Measurements from ENCODE around the gene AMY1A. TPM values are rescaled to one million over a fixed set of nuclear protein-coding genes. Genes with fewer than 3 reads are reported as not detected.
"Not testable (repeated sequence)": the region's sequence is repeated elsewhere in the genome, so short reads cannot be mapped to it uniquely, and the experiment has no call there.

AMY1A gene
- total RNA-seq = not detected in 2 replicates
- not detected in 2 replicates for polyA plus RNA-seq
- polyA plus RNA-seq (2011; cell fraction: cytosol; rRNA removed) = not detected in 2 replicates
- polyA plus RNA-seq (2011; cell fraction: nucleus; rRNA removed) = not detected in 2 replicates
- not detected in 2 replicates for polyA plus RNA-seq (2012)
- polyA minus RNA-seq = not detected in 2 replicates
- polyA minus RNA-seq (2011; cell fraction: cytosol; rRNA and poly(A)+ RNA removed) = not detected
- polyA minus RNA-seq (2011; cell fraction: nucleus; rRNA and poly(A)+ RNA removed) = not detected in 2 replicates
- not detected for Bru-seq, nascent RNA
- BruChase-seq, experiment 1, labeled RNA remaining after a 6-hour chase = not detected
- BruChase-seq, experiment 2, labeled RNA remaining after a 2-hour chase = not detected
- long read RNA-seq = 0 reads

GRCh38 chr1:103655460-103655859, at the start of gene AMY1A:
AMY1A (plus strand) TSS chr1:103655760; CDS start chr1:103656331, 571 bp downstream.
- H3K4me3 ChIP-seq (replicated peaks in 1 of 3; ENCODE audit: insufficient read depth in 1 of 3, low read depth in 1 of 3, low read length in 3 of 3); dilution Hi-C loops (cut with MboI; ENCODE audit: extremely low pct_ligation_motif_present, low sequenced_read_pairs); CTCF ChIA-PET: not testable (repeated sequence)

GRCh38 chr1:103616362-103616761, 39.2 kb upstream of the AMY1A start:
- no peaks in the 10 kb centered on the region for H3K9me1 ChIP-seq (replicated peaks; ENCODE audit: control insufficient read depth, extremely low read depth, insufficient read depth, low read length)
- DNase-seq (ENCODE audit: low read depth, low spot score) = no peak
- H3K9me3 ChIP-seq (replicated peaks; ENCODE audit: control insufficient read depth, insufficient read depth, low read length) = no peaks in the 10 kb centered on the region
- BruUV-seq (replicated peaks) = no TSS peak
- no peaks in the 10 kb centered on the region for H3K27me3 ChIP-seq (ENCODE audit: control insufficient read depth in 2 of 2, insufficient read depth in 2 of 2, low read length in 2 of 2)
- no peak for TF ChIP-seq CTCF (IDR thresholded peaks at IDR 0.05; ENCODE audit: extremely low read depth in 1 of 2, insufficient read depth in 1 of 2, low read depth in 1 of 2, low read length in 2 of 2)
- TF ChIP-seq EZH2 (IDR thresholded peaks at IDR 0.05; ENCODE audit: borderline replicate concordance, low read depth, low read length, severe bottlenecking) = no peak
- no peak for TF ChIP-seq FOS (IDR thresholded peaks at IDR 0.05; ENCODE audit: borderline replicate concordance, insufficient read depth, low read length)
- TF ChIP-seq POLR2AphosphoS5 (IDR thresholded peaks at IDR 0.05; ENCODE audit: insufficient read depth, low read depth, low read length) = no peak
- TF ChIP-seq POLR2A (IDR thresholded peaks at IDR 0.05; ENCODE audit: low read depth, low read length) = no peak
- TF ChIP-seq GATA2 (IDR thresholded peaks at IDR 0.05; ENCODE audit: insufficient read depth, insufficient read length, low read depth, low read length) = no peak
- no peak for TF ChIP-seq MAX (IDR thresholded peaks at IDR 0.05; ENCODE audit: insufficient read depth, insufficient read length)
- no peak for TF ChIP-seq MYC (IDR thresholded peaks at IDR 0.05; ENCODE audit: low read depth, low read length)
- TF ChIP-seq JUN (IDR thresholded peaks at IDR 0.05; ENCODE audit: borderline replicate concordance, insufficient read depth, insufficient read length, low read depth) = no peak
- no peak overlapping the region for H3K27ac ChIP-seq (ENCODE audit: insufficient read depth, low read depth, low read length)
- H3K79me2 ChIP-seq (ENCODE audit: control insufficient read depth, insufficient read depth, low read length) = no peaks in the 10 kb centered on the region
- H3K36me3 ChIP-seq (ENCODE audit: control insufficient read depth in 2 of 2, extremely low read depth in 1 of 2, insufficient read depth in 2 of 2, low read length in 2 of 2) = no peaks in the 10 kb centered on the region
- intact Hi-C loops (cut with micrococcal nuclease) (no loop called here), dilution Hi-C loops (cut with MboI; ENCODE audit: extremely low pct_ligation_motif_present, low sequenced_read_pairs) (no loop called here)
- H3K4me2 ChIP-seq (ENCODE audit: insufficient read depth, low read length) = no peak overlapping the region
- CTCF ChIA-PET = no interaction called here
- POLR2A ChIA-PET = no interaction called here
- no peak overlapping the region for H2AFZ ChIP-seq (ENCODE audit: low read depth, low read length)
- no peaks in the 10 kb centered on the region for H4K20me1 ChIP-seq (replicated peaks; ENCODE audit: control insufficient read depth, extremely low read depth, insufficient read depth, low read length)
- no peaks in the 10 kb centered on the region for H3K4me1 ChIP-seq (ENCODE audit: control insufficient read depth, extremely low read depth, insufficient read depth, low read length)
- no peak overlapping the region for H3K9ac ChIP-seq (replicated peaks; ENCODE audit: extremely low read depth, insufficient read depth, low read length)
- no peak for FAIRE-seq
- H3K4me3 ChIP-seq (replicated peaks in 1 of 3; ENCODE audit: insufficient read depth in 1 of 3, low read depth in 1 of 3, low read length in 3 of 3) = no peak overlapping the region

More at GRCh38 chr1:103655460-103655859, at the start of gene AMY1A:
- BruUV-seq (replicated peaks); H3K9me1 ChIP-seq (replicated peaks; ENCODE audit: control insufficient read depth, extremely low read depth, insufficient read depth, low read length); H3K27me3 ChIP-seq (ENCODE audit: control insufficient read depth in 2 of 2, insufficient read depth in 2 of 2, low read length in 2 of 2); H3K4me1 ChIP-seq (ENCODE audit: control insufficient read depth, extremely low read depth, insufficient read depth, low read length); H3K27ac ChIP-seq (ENCODE audit: insufficient read depth, low read depth, low read length); intact Hi-C loops (cut with micrococcal nuclease); H3K36me3 ChIP-seq (ENCODE audit: control insufficient read depth in 2 of 2, extremely low read depth in 1 of 2, insufficient read depth in 2 of 2, low read length in 2 of 2); H3K4me2 ChIP-seq (ENCODE audit: insufficient read depth, low read length); DNase-seq (ENCODE audit: low read depth, low spot score); H3K79me2 ChIP-seq (ENCODE audit: control insufficient read depth, insufficient read depth, low read length); H3K9ac ChIP-seq (replicated peaks; ENCODE audit: extremely low read depth, insufficient read depth, low read length); POLR2A ChIA-PET; FAIRE-seq; H4K20me1 ChIP-seq (replicated peaks; ENCODE audit: control insufficient read depth, extremely low read depth, insufficient read depth, low read length); H2AFZ ChIP-seq (ENCODE audit: low read depth, low read length); H3K9me3 ChIP-seq (replicated peaks; ENCODE audit: control insufficient read depth, insufficient read depth, low read length): not testable (repeated sequence)
